ENCODE results near the gene KCNK15.

Gene KCNK15

DNA sequence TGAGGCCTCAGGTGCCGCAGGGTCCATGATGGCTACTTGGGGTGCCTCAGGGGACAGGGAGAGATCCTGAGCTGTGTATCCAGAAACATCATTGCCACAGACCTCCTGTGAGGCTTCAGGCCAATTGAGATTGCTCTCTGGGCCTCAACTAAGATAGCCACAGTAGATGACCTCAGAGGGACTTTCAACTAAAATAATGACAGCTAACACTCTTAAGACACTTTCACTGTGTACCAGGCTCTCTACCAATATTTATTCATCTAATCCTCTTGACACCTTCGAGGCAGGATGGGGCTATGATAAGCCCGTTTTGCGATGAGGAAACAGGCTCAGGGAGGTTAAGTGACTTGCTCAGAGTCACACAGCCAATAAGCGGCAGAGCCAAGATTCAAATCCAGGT lies 54.0 kb downstream of the KCNK15 start:
- Histone ChIP-seq H3K9ac (ENCODE audit: low read depth, low read length) (no peak overlapping the region), H3K27ac (ENCODE audit: low read depth, low read length) (no peak overlapping the region), H3K27me3 (ENCODE audit: control insufficient read depth, insufficient read depth, low read length) (no peaks in the 10 kb centered on the region), H3K36me3 (ENCODE audit: control insufficient read depth, insufficient read depth, low read length) (no peaks in the 10 kb centered on the region), H3K9me3 (ENCODE audit: control insufficient read depth, insufficient read depth, low read length) (no peaks in the 10 kb centered on the region), H3K4me3 (ENCODE audit: low read depth, low read length) (no peak overlapping the region), H3K4me1 (ENCODE audit: control insufficient read depth, insufficient read depth, low read length) (peaks cover 11% of the 10 kb centered on the region)

DNA sequence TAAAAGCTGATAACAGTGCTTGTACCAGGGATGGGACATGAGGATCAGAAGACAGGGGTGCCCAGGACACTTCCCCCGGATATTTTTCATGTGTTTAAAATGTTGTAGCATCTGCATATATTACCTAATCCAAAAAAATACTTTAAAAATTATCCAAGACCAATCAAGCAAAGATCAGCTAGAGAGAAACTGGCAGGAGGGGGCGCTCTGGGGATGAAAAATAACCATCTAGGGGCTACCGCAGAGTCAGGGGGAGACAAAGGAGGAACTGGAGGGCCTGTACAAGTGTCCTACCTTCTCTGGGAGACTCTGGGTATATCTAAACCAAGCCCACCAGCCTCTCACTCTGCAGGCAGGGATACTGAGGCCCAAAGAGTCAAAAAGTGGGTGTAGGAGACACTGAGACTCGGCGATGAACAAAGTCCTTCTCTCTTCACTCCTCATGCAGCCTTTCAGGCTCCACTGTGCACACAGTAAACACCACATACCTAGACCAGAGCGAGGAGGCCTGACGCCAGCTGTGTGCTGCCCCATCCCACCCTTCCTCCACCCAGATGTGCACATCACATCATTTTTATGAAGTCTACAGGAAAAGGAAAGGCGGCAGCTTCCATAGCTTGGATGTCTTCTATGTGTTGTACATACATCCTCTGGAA lies 54.9 kb downstream of the KCNK15 start:
- H3K36me3 ChIP-seq (ENCODE audit: control insufficient read depth, insufficient read depth, low read length): no peaks in the 10 kb centered on the region
- H3K4me1 ChIP-seq (ENCODE audit: control insufficient read depth, insufficient read depth, low read length): peaks cover 13% of the 10 kb centered on the region
- H3K9me3 ChIP-seq (ENCODE audit: control insufficient read depth, insufficient read depth, low read length): no peaks in the 10 kb centered on the region
- H3K4me3 ChIP-seq (ENCODE audit: low read depth, low read length): no peak overlapping the region
- no peak overlapping the region for H3K9ac ChIP-seq (ENCODE audit: low read depth, low read length)
- H3K27ac ChIP-seq (ENCODE audit: low read depth, low read length): no peak overlapping the region
- no peaks in the 10 kb centered on the region for H3K27me3 ChIP-seq (ENCODE audit: control insufficient read depth, insufficient read depth, low read length)
